Activated CD8-positive, alpha-beta memory T cell treated with anti-CD3 and anti-CD28 coated beads, Interleukin-2, amount 50 U/mL, for 48 hours (primary cell): Measurements from ENCODE around the gene CYP39A1.

Experiments used
- DNase-seq: peaks from one replicate; pipeline ENCODE4 v3.0.0-alpha.2; 2020

CYP39A1 gene

DNA sequence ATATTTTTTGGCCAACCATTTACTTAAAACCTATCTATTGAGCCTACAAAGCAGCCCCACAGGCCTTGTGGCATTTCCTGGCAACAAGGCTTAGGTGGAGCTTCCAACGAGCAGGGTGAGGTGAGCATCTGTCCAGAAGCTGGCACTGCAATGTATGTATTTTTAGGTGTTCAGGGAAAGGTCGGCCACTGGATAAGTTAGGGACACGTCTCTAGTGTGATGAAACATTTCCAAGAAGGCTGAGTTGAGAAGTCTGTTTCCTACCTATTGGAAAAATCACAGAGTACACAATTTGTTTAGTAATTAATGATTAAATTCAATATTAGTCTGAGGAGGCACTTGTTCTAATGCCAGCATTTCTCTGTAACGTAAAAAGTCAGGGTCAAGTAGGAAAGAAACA, 143.6 kb downstream of the CYP39A1 start:
- no peak for DNase-seq

GRCh38 chr6:46507426-46507825, 145.2 kb downstream of the CYP39A1 start:
- DNase-seq, result no peak

DNA sequence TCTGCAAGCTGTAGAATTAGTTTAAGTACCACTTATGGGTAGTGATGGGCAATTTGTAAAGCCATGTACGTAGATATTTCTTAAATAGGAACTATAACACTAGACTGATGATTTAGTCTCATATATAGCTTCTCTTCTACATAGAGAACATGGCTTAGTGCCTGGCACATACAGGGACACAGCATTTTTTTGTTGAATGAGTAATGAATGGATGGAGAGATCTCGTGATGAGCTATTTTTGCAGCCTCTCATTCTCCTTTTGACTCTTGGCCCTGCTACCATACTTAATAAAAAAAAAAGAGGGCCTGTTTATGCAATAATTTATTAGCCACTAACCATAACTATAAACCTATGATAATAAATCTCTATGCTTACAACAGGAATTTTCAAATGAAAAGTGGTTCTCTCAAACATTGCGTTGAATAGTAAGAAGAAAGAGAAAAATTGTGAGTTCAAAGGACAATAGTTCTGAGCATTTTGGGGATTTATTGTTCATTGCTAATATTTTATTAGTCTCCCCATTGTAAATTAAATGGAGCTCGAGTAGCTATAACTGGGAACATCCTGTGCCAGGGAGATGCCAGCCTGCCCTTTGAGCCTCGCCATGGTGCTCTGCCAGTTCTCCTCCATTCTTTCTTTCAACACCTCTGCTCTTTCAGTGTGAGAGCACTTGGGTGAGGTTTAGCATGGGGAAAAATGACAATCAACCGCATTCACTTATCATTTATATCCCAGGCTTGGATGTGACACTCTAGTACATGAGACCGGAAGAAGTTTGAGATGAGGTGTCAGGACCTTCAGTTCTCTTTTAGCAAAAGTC, 146.7 kb downstream of the CYP39A1 start:
- no peak for DNase-seq

DNA sequence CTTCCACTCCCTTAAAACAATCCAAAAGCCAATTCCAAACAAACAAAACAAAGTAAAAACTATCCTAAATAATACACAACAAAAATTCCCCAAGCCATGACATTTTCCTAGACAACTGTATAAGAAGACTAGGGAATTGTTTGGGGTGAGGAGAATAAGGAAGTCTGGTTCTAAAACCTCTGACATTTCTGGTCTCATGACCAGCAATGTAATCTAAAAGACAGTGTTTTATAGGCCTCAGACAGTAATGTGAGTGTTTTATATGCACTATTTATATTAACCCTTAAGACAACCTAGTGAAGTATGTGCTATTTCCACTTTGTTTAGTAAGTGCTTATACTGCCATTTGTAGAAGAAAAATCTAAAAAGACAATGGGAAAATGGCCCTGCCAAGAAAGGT, 148.4 kb downstream of the CYP39A1 start:
- DNase-seq, result no peak

DNA sequence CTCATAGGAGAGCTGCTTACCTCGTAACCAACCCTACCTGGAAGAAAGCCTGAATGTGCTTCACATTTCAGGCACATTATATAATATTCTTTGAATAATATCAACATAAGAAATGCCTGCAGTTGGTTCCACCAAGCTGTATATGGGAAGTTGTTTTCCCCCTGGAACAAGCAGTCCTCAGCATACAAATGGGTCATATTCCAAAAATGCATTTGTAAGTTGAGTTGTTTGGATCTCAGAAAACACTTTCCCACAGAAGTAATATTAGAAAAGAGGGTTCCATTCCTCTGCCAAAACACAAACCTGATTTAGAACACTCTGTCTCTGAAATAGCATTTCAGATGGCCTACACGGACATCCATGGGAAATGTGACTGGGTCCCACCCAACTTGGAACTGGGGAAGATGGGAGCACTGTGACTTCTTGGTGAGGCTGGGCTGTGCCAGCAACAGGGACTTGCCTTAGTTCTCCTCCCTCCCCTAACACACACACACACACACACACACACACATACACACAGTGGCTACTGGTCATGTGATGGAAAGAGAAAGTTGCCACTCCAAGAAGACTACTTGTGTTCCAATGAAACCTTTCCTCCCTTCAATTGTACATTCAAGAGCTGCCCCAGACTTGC, 150.0 kb downstream of the CYP39A1 start:
- no peak for DNase-seq

DNA sequence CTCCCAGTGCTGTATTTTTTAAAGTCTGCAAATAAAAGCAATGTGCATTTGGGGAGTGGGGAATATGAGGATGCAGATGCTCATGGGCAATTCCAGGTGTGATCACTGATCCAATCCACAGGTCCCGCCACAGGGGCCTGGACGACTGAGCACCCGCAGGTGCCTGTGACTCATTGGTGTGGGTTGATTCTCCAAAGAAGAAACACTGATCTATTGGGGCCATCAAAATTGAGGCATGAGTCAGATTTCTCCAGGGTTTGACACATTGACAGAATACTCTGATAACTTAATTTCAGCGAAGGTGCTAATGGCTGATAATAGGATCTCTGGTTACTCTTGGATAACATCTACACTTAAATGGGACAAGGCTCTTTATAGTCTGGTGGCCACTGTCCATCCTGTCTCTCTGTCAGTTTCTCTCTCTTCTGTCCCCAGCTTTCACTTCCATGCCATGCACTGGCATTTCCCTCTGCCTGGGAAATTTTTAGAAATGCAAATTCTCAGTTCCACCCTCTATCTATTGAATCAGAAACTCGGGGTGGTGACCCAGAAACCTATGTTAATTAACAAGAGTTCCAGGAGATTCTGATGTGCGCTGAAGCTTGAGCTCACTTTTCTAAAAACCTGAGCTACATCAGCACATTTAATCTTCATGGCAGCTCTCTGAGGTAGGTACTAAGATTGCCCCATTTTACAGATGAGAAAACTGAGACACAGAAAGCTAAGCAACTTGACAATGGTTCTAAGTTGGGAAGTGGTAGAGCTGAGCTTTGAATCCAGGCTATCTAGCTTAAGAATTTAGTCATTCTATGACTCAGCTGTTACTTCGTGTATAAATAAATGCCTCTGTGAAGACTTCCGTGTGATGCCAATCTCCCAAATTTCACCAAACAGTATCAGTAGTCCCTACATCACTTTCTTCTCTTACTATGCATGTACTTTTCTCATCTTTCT, 151.2 kb downstream of the CYP39A1 start:
- no peak for DNase-seq

DNA sequence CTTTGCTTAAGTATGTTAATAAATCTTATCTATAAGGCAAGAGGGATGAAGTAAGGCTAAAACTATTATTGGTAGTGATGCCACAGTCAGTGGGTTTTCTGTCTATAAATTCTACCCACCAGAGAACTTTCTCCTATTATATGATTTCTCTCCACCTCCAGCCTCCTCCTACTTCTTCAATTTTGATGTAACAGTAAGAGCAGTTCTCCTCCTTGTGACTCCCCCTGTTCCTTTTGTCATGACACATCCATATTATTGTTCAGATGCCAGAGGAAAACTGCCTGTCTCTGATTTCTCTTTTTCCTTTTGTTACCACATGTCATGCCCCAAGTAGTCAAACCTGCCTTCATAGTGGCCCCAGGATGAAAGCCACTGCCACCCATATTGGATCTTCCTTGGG, 152.2 kb downstream of the CYP39A1 start:
- DNase-seq, result no peak
